ENCODE results near the gene CYFIP1. TPM values are rescaled to one million over a fixed set of nuclear protein-coding genes. Genes with fewer than 3 reads are reported as not detected.

CYFIP1 gene
- total RNA-seq, 1 donor from 2014 or later = 98.3 TPM

DNA sequence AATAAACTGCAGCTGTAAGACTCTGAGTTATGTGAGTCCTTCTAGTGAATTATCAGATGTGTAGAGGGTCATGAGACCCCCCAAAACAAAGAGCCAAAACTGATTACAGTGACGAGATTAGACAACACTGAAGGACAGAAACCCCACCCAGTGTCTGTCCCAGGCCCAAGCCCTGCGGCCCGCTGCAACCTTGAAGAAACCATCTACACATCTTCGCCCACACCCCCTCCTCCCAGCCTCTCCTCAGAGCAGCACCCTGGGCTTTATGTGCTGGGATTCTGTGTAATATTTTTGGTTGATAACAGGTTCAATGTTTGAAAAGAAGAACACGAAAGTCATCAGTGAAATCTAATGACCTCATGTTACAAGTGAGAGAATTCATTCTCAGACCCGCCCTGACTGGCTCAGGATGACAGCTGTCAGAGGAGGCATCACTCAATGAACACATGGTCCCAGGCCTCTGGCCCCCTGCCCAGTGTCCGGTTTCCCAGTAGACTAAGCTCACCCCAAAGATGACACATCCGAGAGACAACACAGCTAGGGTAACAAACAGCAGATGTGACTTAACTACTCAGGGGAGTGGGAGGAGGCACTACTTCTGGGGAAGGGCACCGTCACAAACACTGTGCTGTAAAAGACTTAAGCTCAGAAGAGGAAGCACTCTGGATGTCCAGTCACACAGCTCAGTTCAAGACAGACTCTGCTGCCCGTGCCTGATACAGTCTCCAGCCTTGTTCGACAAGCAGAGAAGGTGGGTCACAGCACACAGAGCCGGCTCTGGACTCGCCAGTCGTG lies 92.8 kb downstream of the CYFIP1 start:
- Mint-ChIP-seq H3K27ac (no peak overlapping the region), H3K4me3 (no peak overlapping the region), H3K36me3 (peaks cover 39% of the 10 kb centered on the region), H3K9me3 (no peaks in the 10 kb centered on the region), H3K4me1 (no peaks in the 10 kb centered on the region), H3K27me3 (ENCODE audit: low read depth) (no peaks in the 10 kb centered on the region)
- TF ChIP-seq, protein P1, sequence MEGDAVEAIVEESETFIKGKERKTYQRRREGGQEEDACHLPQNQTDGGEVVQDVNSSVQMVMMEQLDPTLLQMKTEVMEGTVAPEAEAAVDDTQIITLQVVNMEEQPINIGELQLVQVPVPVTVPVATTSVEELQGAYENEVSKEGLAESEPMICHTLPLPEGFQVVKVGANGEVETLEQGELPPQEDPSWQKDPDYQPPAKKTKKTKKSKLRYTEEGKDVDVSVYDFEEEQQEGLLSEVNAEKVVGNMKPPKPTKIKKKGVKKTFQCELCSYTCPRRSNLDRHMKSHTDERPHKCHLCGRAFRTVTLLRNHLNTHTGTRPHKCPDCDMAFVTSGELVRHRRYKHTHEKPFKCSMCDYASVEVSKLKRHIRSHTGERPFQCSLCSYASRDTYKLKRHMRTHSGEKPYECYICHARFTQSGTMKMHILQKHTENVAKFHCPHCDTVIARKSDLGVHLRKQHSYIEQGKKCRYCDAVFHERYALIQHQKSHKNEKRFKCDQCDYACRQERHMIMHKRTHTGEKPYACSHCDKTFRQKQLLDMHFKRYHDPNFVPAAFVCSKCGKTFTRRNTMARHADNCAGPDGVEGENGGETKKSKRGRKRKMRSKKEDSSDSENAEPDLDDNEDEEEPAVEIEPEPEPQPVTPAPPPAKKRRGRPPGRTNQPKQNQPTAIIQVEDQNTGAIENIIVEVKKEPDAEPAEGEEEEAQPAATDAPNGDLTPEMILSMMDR (IDR thresholded peaks at IDR 0.05; ENCODE audit: unreplicated experiment) = no peak
- DNase-seq (ENCODE audit: low spot score in 2 of 2, unreplicated experiment in 2 of 2) = no peak

DNA sequence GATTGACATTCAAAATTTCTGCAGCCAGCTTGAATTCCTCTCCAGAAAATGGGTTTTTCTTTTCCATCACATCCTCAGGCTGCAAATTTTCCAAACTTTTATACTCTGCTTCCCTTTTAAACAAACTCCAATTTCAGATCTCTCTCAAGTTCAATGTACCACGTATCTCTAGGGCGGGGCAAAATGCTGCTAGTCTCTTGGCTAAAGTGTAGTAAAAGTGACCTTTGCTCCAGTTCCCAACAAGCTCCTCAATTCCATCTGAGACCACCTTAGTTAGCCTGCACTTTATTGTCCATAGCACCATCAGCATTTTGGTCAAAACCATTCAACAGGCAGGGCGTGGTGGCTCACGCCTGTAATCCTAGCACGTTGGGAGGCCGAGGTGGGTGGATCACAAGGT lies 95.0 kb downstream of the CYFIP1 start:
- no peak for DNase-seq (ENCODE audit: low spot score in 2 of 2, unreplicated experiment in 2 of 2)
- TF ChIP-seq, protein P1 (IDR thresholded peaks at IDR 0.05; ENCODE audit: unreplicated experiment) = no peak
- Mint-ChIP-seq H3K4me3 (no peak overlapping the region), H3K9me3 (no peaks in the 10 kb centered on the region), H3K36me3 (peaks cover 44% of the 10 kb centered on the region), H3K4me1 (no peaks in the 10 kb centered on the region), H3K27ac (no peak overlapping the region), H3K27me3 (ENCODE audit: low read depth) (no peaks in the 10 kb centered on the region)

- Mint-ChIP-seq H3K36me3 (peaks cover 43% of the 10 kb centered on the region), H3K27ac (no peak overlapping the region), H3K4me3 (no peak overlapping the region), H3K4me1 (no peaks in the 10 kb centered on the region), H3K9me3 (no peaks in the 10 kb centered on the region), H3K27me3 (ENCODE audit: low read depth) (no peaks in the 10 kb centered on the region)
- TF ChIP-seq, protein P1 (IDR thresholded peaks at IDR 0.05; ENCODE audit: unreplicated experiment) = no peak
- DNase-seq (ENCODE audit: low spot score in 2 of 2, unreplicated experiment in 2 of 2) = no peak
These were observed 95.8 kb downstream of the CYFIP1 start for GRCh38 chr15:22884344-22884743.

GRCh38 chr15:22883196-22883595 lies 97.0 kb downstream of the CYFIP1 start:
- Mint-ChIP-seq H3K4me1 (no peaks in the 10 kb centered on the region), H3K36me3 (peaks cover 45% of the 10 kb centered on the region), H3K27me3 (ENCODE audit: low read depth) (no peaks in the 10 kb centered on the region), H3K27ac (no peak overlapping the region), H3K9me3 (no peaks in the 10 kb centered on the region), H3K4me3 (no peak overlapping the region)
- DNase-seq (ENCODE audit: low spot score in 2 of 2, unreplicated experiment in 2 of 2) = no peak
- TF ChIP-seq, protein P1 (IDR thresholded peaks at IDR 0.05; ENCODE audit: unreplicated experiment) = no peak

DNA sequence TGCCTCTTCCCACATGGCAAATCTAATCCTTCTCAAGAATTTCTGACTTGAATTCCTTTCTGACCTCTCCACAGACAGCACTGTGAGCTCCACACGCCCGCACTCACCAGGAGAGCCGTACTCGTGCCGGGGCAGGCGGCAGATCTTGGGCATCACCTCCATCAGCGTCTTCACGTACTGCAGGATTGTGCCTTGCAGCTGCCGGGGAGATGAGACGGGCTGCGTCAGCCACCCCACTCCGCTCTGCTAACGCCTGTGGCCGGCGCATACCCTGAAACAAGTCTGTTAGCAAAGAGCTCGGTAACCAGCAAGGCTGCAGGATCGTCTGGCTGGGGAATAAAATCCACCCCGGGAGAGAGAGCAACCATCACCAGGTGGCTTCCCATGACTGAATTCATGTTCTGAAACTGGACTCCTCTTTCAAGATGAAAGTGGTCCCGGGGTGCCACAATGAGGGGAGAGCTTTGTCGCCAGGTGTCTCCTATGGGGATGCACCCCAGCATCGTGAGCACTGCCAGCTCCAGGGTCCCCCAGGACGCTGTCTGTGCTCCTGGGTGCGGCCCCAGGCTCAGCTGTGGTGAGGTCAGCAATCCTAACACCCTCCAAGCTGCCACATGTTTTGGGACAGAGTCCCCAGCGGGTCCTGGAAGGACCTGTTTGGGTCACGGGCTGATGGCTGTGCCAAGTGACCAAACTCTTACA lies 98.3 kb downstream of the CYFIP1 start:
- H3K4me1 Mint-ChIP-seq = no peaks in the 10 kb centered on the region
- TF ChIP-seq, protein P1 (IDR thresholded peaks at IDR 0.05; ENCODE audit: unreplicated experiment) = no peak
- no peaks in the 10 kb centered on the region for H3K27me3 Mint-ChIP-seq (ENCODE audit: low read depth)
- DNase-seq (ENCODE audit: low spot score in 2 of 2, unreplicated experiment in 2 of 2) = no peak
- no peaks in the 10 kb centered on the region for H3K9me3 Mint-ChIP-seq
- H3K4me3 Mint-ChIP-seq = no peak overlapping the region
- no peak overlapping the region for H3K27ac Mint-ChIP-seq
- peaks cover 51% of the 10 kb centered on the region for H3K36me3 Mint-ChIP-seq

Measured in mesothelial cell of epicardium (in vitro differentiated cells).